ENCODE results near the gene SCAMP4.

GRCh38 chr19:1970003-1970805, 65.0 kb downstream of the SCAMP4 start:
- TF ChIP-seq NPAS2 (CRISPR knock-in tag; IDR thresholded peaks at IDR 0.05; ENCODE audit: borderline replicate concordance) (no peak), BHLHE40 (IDR thresholded peaks at IDR 0.05; ENCODE audit: low read depth, low read length) (no peak), CTCF (IDR thresholded peaks at IDR 0.05) (no peak), POLR2A (IDR thresholded peaks at IDR 0.05; ENCODE audit: low read length) (no peak), SREBF2 (IDR thresholded peaks at IDR 0.05) (no peak), MAZ (IDR thresholded peaks at IDR 0.05; ENCODE audit: borderline replicate concordance, low read depth, low read length) (no peak), TP53 (CRISPR knock-in tag; IDR thresholded peaks at IDR 0.05) (no peak), USF2 (IDR thresholded peaks at IDR 0.05) (no peak), TFCP2L1 (CRISPR knock-in tag; IDR thresholded peaks at IDR 0.05) (no peak)

Measured in A549 (cell line).